Measurements from ENCODE around the gene CRYBG1. TPM values are rescaled to one million over a fixed set of nuclear protein-coding genes. Genes with fewer than 3 reads are reported as not detected.

CRYBG1 gene
- total RNA-seq, 1 donor: 11.9 TPM

DNA sequence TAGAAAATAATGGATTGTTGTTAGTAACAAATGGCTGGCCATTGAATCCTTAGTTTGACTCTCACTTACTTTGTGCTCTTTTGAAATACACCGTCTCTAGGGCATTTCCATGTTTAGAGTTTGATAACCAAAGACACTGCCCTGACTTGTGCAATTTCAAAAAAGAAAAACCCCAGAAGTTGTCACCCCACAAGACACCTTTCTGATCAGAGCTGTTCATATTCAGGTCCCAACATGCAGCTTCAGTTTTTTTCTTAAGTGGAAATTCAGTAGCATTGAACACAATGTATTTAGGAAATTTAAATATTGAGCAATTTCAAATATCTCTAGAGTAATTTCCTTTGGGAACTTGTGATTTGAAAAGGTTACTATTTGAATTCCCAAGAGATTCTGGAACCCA, 19.4 kb downstream of the CRYBG1 start:
- no peak overlapping the region for H3K4me2 ChIP-seq (ENCODE audit: insufficient read depth, low read length)
- H4K20me1 ChIP-seq (ENCODE audit: insufficient read depth, low read length): no peaks in the 10 kb centered on the region
- H3K36me3 ChIP-seq (ENCODE audit: insufficient read depth, low read length): no peaks in the 10 kb centered on the region
- H3K79me2 ChIP-seq (ENCODE audit: insufficient read depth, low read length): no peaks in the 10 kb centered on the region
- H3K9me3 ChIP-seq (ENCODE audit: low read depth, low read length): no peaks in the 10 kb centered on the region
- H3K27ac ChIP-seq (ENCODE audit: low read depth, low read length): no peak overlapping the region
- H3K4me1 ChIP-seq (ENCODE audit: insufficient read depth, low read length): no peaks in the 10 kb centered on the region
- DNase-seq (ENCODE audit: insufficient read length, low spot score, missing footprints): no peak
- no peak overlapping the region for H2AFZ ChIP-seq (ENCODE audit: low read length)
- TF ChIP-seq, protein P1, sequence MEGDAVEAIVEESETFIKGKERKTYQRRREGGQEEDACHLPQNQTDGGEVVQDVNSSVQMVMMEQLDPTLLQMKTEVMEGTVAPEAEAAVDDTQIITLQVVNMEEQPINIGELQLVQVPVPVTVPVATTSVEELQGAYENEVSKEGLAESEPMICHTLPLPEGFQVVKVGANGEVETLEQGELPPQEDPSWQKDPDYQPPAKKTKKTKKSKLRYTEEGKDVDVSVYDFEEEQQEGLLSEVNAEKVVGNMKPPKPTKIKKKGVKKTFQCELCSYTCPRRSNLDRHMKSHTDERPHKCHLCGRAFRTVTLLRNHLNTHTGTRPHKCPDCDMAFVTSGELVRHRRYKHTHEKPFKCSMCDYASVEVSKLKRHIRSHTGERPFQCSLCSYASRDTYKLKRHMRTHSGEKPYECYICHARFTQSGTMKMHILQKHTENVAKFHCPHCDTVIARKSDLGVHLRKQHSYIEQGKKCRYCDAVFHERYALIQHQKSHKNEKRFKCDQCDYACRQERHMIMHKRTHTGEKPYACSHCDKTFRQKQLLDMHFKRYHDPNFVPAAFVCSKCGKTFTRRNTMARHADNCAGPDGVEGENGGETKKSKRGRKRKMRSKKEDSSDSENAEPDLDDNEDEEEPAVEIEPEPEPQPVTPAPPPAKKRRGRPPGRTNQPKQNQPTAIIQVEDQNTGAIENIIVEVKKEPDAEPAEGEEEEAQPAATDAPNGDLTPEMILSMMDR (IDR thresholded peaks at IDR 0.05; ENCODE audit: extremely low read depth, low read depth, low read length): no peak
- H3K4me3 ChIP-seq (ENCODE audit: insufficient read depth, low read length): no peak overlapping the region
- peaks cover 6% of the 10 kb centered on the region for H3K27me3 ChIP-seq (ENCODE audit: insufficient read depth, low read length)

DNA sequence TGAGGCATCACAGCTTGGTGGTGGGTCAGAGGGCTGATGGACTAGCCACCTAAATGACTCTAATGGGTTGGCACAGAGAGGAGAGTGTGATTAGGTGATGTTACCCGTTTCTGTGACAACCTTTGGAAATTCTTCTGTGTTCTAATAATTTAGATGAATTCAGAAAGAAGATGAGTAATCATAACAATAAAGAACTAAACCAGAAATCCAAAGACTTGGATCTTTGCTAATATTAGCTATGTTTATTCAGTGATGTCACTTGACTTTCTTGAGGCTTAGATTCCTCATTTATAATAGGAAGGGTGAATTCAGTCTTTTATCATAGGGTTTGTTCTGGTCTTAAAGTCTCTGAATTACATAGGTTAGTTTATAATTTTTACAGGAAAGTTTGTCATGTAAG, 19.9 kb downstream of the CRYBG1 start:
- peak; percentile 88 for DNase-seq (ENCODE audit: insufficient read length, low spot score, missing footprints)

GRCh38 chr6:106381223-106381622, 20.7 kb downstream of the CRYBG1 start:
- TF ChIP-seq, protein P1 (IDR thresholded peaks at IDR 0.05; ENCODE audit: extremely low read depth, low read depth, low read length): no peak
- Histone ChIP-seq H3K9me3 (ENCODE audit: low read depth, low read length) (no peaks in the 10 kb centered on the region), H3K4me3 (ENCODE audit: insufficient read depth, low read length) (no peak overlapping the region), H3K27ac (ENCODE audit: low read depth, low read length) (no peak overlapping the region), H4K20me1 (ENCODE audit: insufficient read depth, low read length) (no peaks in the 10 kb centered on the region), H3K79me2 (ENCODE audit: insufficient read depth, low read length) (no peaks in the 10 kb centered on the region), H3K27me3 (ENCODE audit: insufficient read depth, low read length) (peaks cover 7% of the 10 kb centered on the region), H3K4me1 (ENCODE audit: insufficient read depth, low read length) (no peaks in the 10 kb centered on the region), H3K36me3 (ENCODE audit: insufficient read depth, low read length) (no peaks in the 10 kb centered on the region), H3K4me2 (ENCODE audit: insufficient read depth, low read length) (no peak overlapping the region), H2AFZ (ENCODE audit: low read length) (no peak overlapping the region)
- no peak for DNase-seq (ENCODE audit: insufficient read length, low spot score, missing footprints)

More for the DNA sequence above, 19.9 kb downstream of the CRYBG1 start:
- peaks cover 8% of the 10 kb centered on the region for H3K27me3 ChIP-seq (ENCODE audit: insufficient read depth, low read length)
- H3K4me1 ChIP-seq (ENCODE audit: insufficient read depth, low read length): no peaks in the 10 kb centered on the region
- H3K27ac ChIP-seq (ENCODE audit: low read depth, low read length): no peak overlapping the region
- no peak overlapping the region for H3K4me2 ChIP-seq (ENCODE audit: insufficient read depth, low read length)
- no peaks in the 10 kb centered on the region for H3K36me3 ChIP-seq (ENCODE audit: insufficient read depth, low read length)
- no peaks in the 10 kb centered on the region for H3K9me3 ChIP-seq (ENCODE audit: low read depth, low read length)
- no peaks in the 10 kb centered on the region for H4K20me1 ChIP-seq (ENCODE audit: insufficient read depth, low read length)
- no peak overlapping the region for H3K4me3 ChIP-seq (ENCODE audit: insufficient read depth, low read length)
- no peak overlapping the region for H2AFZ ChIP-seq (ENCODE audit: low read length)
- TF ChIP-seq, protein P1 (IDR thresholded peaks at IDR 0.05; ENCODE audit: extremely low read depth, low read depth, low read length): no peak
- H3K79me2 ChIP-seq (ENCODE audit: insufficient read depth, low read length): no peaks in the 10 kb centered on the region

GRCh38 chr6:106381881-106382280, 21.4 kb downstream of the CRYBG1 start:
- Histone ChIP-seq H3K4me3 (ENCODE audit: insufficient read depth, low read length) (no peak overlapping the region), H3K27ac (ENCODE audit: low read depth, low read length) (no peak overlapping the region), H4K20me1 (ENCODE audit: insufficient read depth, low read length) (no peaks in the 10 kb centered on the region), H2AFZ (ENCODE audit: low read length) (no peak overlapping the region), H3K27me3 (ENCODE audit: insufficient read depth, low read length) (peaks cover 2% of the 10 kb centered on the region), H3K4me1 (ENCODE audit: insufficient read depth, low read length) (no peaks in the 10 kb centered on the region), H3K4me2 (ENCODE audit: insufficient read depth, low read length) (no peak overlapping the region), H3K79me2 (ENCODE audit: insufficient read depth, low read length) (no peaks in the 10 kb centered on the region), H3K9me3 (ENCODE audit: low read depth, low read length) (no peaks in the 10 kb centered on the region), H3K36me3 (ENCODE audit: insufficient read depth, low read length) (no peaks in the 10 kb centered on the region)
- TF ChIP-seq, protein P1 (IDR thresholded peaks at IDR 0.05; ENCODE audit: extremely low read depth, low read depth, low read length): no peak
- no peak for DNase-seq (ENCODE audit: insufficient read length, low spot score, missing footprints)
